AG04450 (cell line): ENCODE measurements around the gene CYP24A1. TPM values are rescaled to one million over a fixed set of nuclear protein-coding genes. Genes with fewer than 3 reads are reported as not detected.

ENCODE experiments used
- CTCF ChIA-PET: fragments of 300-600, 350-600 bp; formaldehyde crosslinking; extraction: SDS; loops from one replicate; lab custom pipeline; 2022; ENCODE audit warnings: antibody characterized with exemption, inconsistent platforms; lab: Charles Lee
- POLR2A ChIA-PET: fragments of 350-600 bp; formaldehyde crosslinking; extraction: SDS; loops from one replicate; lab custom pipeline; 2021; ENCODE audit warnings: antibody characterized with exemption, inconsistent platforms; lab: Yijun Ruan, JAX
- DNase-seq: peaks from one replicate; pipeline ENCODE4 v3.0.0-alpha.2; 2011; ENCODE audit warnings: low read depth, low spot score
- H3K27ac ChIP-seq: one replicate; pipeline ENCODE4 v1.5.1; 2012; ENCODE audit warnings: low read depth, low read length, control low read depth
- H3K27me3 ChIP-seq: one replicate; pipeline ENCODE4 v1.6.0; 2012; ENCODE audit warnings: low read length; ENCODE audit not compliant: control insufficient read depth, insufficient read depth
- H3K4me3 ChIP-seq: 2 replicates; pipeline ENCODE4 v1.5.1; 2011; ENCODE audit warnings: mild to moderate bottlenecking, low read depth, low read length, control low read depth
- H3K9me3 ChIP-seq: 2 replicates; pipeline ENCODE4 v1.5.1; 2012; ENCODE audit warnings: low read length; ENCODE audit not compliant: control insufficient read depth, insufficient read depth
- polyA plus RNA-seq: library from polyadenylated mRNA; depleted of rRNA; stranded (reverse); fragments of >200 nt; gene quantifications from 2 replicates; pipeline ENCODE4 v1.2.3, GENCODE V29; 2011
- TF ChIP-seq, protein P1 (sequence below): IDR thresholded peaks from 2 replicates; pipeline ENCODE4 v1.5.1; 2011; ENCODE audit warnings: low read depth, low read length, control low read depth, inconsistent platforms

CYP24A1 gene
- polyA plus RNA-seq, 1 experiment, result 2.1 TPM

DNA sequence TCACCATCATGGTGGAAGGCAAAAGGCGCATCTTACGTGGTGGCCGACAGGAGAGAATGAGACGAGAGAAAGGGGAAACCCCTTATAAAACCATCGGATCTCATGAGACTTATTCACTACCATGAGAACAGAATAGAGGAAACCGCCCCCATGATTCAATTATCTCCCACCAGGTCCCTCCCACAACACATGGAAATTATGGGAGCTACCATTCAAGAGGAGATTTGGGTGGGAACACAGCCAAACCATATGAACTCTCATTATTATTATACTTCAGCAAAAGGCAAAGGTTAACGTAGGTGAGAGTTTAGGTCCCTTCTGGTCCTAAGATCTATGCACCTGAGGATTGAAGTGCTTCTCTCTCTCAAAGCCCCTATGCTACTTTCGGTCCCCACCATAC lies 31.7 kb upstream of the CYP24A1 start:
- TF ChIP-seq, protein P1, sequence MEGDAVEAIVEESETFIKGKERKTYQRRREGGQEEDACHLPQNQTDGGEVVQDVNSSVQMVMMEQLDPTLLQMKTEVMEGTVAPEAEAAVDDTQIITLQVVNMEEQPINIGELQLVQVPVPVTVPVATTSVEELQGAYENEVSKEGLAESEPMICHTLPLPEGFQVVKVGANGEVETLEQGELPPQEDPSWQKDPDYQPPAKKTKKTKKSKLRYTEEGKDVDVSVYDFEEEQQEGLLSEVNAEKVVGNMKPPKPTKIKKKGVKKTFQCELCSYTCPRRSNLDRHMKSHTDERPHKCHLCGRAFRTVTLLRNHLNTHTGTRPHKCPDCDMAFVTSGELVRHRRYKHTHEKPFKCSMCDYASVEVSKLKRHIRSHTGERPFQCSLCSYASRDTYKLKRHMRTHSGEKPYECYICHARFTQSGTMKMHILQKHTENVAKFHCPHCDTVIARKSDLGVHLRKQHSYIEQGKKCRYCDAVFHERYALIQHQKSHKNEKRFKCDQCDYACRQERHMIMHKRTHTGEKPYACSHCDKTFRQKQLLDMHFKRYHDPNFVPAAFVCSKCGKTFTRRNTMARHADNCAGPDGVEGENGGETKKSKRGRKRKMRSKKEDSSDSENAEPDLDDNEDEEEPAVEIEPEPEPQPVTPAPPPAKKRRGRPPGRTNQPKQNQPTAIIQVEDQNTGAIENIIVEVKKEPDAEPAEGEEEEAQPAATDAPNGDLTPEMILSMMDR, result no peak
- DNase-seq, result no peak
- Histone ChIP-seq H3K27ac (no peak overlapping the region), H3K9me3 (no peaks in the 10 kb centered on the region), H3K27me3 (peaks cover 12% of the 10 kb centered on the region), H3K4me3 (no peak overlapping the region)
- CTCF ChIA-PET, result interaction anchor here (0.9 to 17.6 kb wide), 4 partner anchors 8 to 106 kb away, joined by 4 to 951 read pairs (median 6); no protein-coding TSS in a partner anchor
- POLR2A ChIA-PET, result no interaction called here

GRCh38 chr20:54204481-54204880 lies 30.7 kb upstream of the CYP24A1 start:
- ChIA-PET CTCF (interaction anchor here (0.9 to 17.6 kb wide), 3 partner anchors 9 to 105 kb away, joined by 4 to 951 read pairs (median 6); no protein-coding TSS in a partner anchor), POLR2A (no interaction called here)
- Histone ChIP-seq H3K27ac (no peak overlapping the region), H3K4me3 (no peak overlapping the region), H3K9me3 (no peaks in the 10 kb centered on the region), H3K27me3 (peaks cover 12% of the 10 kb centered on the region)
- TF ChIP-seq, protein P1, result no peak
- no peak for DNase-seq

- Histone ChIP-seq H3K27me3 (peaks cover 12% of the 10 kb centered on the region), H3K27ac (no peak overlapping the region), H3K4me3 (no peak overlapping the region), H3K9me3 (no peaks in the 10 kb centered on the region)
- DNase-seq, result no peak
- TF ChIP-seq, protein P1, result no peak
- ChIA-PET CTCF (interaction anchor here (1.4 to 17.6 kb wide), 2 partner anchors 9 to 104 kb away, joined by 6 to 951 read pairs; no protein-coding TSS in a partner anchor), POLR2A (no interaction called here)
Measured at GRCh38 chr20:54204063-54204462, 30.3 kb upstream of the CYP24A1 start.

- TF ChIP-seq, protein P1, result no peak
- no peak overlapping the region for H3K4me3 ChIP-seq
- ChIA-PET POLR2A (no interaction called here), CTCF (interaction anchor here (17.6 kb wide), 1 partner anchor 103 kb away, joined by 951 read pairs; no protein-coding TSS in a partner anchor)
- H3K27me3 ChIP-seq, result peaks cover 12% of the 10 kb centered on the region
- no peak overlapping the region for H3K27ac ChIP-seq
- DNase-seq, result no peak
- H3K9me3 ChIP-seq, result no peaks in the 10 kb centered on the region
Measured at GRCh38 chr20:54203281-54203680, 29.5 kb upstream of the CYP24A1 start.

GRCh38 chr20:54201268-54201846 lies 27.6 kb upstream of the CYP24A1 start:
- no peak overlapping the region for H3K27ac ChIP-seq
- no peak for DNase-seq
- no peaks in the 10 kb centered on the region for H3K9me3 ChIP-seq
- peaks cover 12% of the 10 kb centered on the region for H3K27me3 ChIP-seq
- ChIA-PET POLR2A (no interaction called here), CTCF (interaction anchor here (1.1 to 17.6 kb wide), 3 partner anchors 12 to 102 kb away, joined by 3 to 951 read pairs (median 18); no protein-coding TSS in a partner anchor)
- TF ChIP-seq, protein P1, result no peak
- no peak overlapping the region for H3K4me3 ChIP-seq
